ENCODE results near the gene RAD21L1.

The RAD21L1 gene

GRCh38 chr20:1224205-1224890 is 1.5 kb upstream of the RAD21L1 start:
- no peak overlapping the region for H3K4me3 ChIP-seq (replicated peaks in 1 of 2; ENCODE audit: low read depth in 2 of 2, low read length in 2 of 2)
- no peak for DNase-seq (ENCODE audit: low read depth in 2 of 2)
- TF ChIP-seq, protein P1, sequence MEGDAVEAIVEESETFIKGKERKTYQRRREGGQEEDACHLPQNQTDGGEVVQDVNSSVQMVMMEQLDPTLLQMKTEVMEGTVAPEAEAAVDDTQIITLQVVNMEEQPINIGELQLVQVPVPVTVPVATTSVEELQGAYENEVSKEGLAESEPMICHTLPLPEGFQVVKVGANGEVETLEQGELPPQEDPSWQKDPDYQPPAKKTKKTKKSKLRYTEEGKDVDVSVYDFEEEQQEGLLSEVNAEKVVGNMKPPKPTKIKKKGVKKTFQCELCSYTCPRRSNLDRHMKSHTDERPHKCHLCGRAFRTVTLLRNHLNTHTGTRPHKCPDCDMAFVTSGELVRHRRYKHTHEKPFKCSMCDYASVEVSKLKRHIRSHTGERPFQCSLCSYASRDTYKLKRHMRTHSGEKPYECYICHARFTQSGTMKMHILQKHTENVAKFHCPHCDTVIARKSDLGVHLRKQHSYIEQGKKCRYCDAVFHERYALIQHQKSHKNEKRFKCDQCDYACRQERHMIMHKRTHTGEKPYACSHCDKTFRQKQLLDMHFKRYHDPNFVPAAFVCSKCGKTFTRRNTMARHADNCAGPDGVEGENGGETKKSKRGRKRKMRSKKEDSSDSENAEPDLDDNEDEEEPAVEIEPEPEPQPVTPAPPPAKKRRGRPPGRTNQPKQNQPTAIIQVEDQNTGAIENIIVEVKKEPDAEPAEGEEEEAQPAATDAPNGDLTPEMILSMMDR (IDR thresholded peaks at IDR 0.05; ENCODE audit: low read depth, low read length): no peak

- TF ChIP-seq, protein P1 (IDR thresholded peaks at IDR 0.05; ENCODE audit: low read depth, low read length): no peak
- DNase-seq (ENCODE audit: low read depth in 2 of 2): peak in 1 of 2 donors; percentile 8
- peak overlapping the region; percentile 42 to 52 for H3K4me3 ChIP-seq (replicated peaks in 1 of 2; ENCODE audit: low read depth in 2 of 2, low read length in 2 of 2)
Observed at GRCh38 chr20:1225263-1225782, 521 bp upstream of the RAD21L1 start.

GRCh38 chr20:1229541-1229940 is 3.7 kb downstream of the RAD21L1 start:
- DNase-seq (ENCODE audit: low read depth in 2 of 2): no peak
- TF ChIP-seq, protein P1 (IDR thresholded peaks at IDR 0.05; ENCODE audit: low read depth, low read length): no peak
- H3K4me3 ChIP-seq (replicated peaks in 1 of 2; ENCODE audit: low read depth in 2 of 2, low read length in 2 of 2): no peak overlapping the region

DNA sequence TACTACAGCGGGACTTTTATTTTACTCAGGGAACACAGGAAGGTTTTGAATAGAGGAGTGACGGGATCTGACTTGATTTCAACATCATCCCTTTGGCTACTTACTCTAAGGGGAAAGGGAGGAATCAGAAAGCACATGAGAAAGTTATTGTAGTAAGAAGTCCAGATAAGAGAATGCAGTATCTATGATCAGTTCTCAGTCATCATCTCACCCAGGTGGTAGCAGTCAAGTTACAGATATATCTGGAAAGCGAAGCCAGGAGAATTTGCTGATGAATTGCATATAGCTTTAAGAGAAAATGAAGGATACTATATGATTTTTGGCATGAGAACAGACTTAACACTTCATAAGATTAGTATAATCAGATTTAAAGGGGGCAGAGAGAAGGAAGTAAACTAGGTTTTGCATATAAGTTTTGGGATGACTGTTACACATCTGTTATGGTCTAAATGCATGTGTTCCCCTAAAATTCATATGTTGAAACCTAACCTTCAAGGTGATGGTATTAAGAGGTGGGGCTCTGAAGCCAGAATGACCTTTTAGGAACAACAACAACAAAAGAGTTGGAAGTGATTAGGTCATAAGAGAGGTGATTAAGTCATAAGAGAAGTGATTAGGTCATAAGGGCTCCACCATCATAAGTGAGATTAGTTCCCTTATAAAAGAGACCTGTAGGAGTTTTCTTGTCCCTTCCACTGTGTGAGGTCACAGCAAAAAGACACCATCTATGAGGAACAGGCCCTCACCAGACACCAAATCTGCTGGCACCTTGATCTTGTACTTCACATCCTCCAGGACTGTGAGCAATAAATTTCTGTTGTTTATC is 6.7 kb downstream of the RAD21L1 start:
- no peak for DNase-seq (ENCODE audit: low read depth in 2 of 2)
- TF ChIP-seq, protein P1 (IDR thresholded peaks at IDR 0.05; ENCODE audit: low read depth, low read length): no peak
- no peak overlapping the region for H3K4me3 ChIP-seq (replicated peaks in 1 of 2; ENCODE audit: low read depth in 2 of 2, low read length in 2 of 2)

DNA sequence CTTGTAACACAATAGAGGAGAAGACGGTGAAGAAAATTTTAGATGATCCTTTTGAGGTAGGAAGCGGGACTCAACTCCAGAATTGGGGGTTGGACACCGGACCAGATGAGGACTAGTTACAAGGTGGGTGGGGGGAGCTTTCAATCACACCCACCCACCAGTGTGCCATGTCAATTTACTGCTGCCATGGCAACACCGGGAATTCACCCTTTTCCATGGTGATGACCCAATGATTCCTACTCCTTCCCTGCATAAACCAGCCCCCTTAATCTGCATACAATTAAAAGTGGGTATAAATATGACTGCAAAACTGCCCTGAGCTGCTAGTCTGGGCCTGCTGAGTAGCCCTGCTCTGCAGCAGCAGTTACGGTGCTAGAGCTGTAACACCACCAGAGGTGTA is 14.7 kb downstream of the RAD21L1 start:
- no peak for DNase-seq (ENCODE audit: low read depth in 2 of 2)
- H3K4me3 ChIP-seq (replicated peaks in 1 of 2; ENCODE audit: low read depth in 2 of 2, low read length in 2 of 2): no peak overlapping the region
- TF ChIP-seq, protein P1 (IDR thresholded peaks at IDR 0.05; ENCODE audit: low read depth, low read length): no peak

DNA sequence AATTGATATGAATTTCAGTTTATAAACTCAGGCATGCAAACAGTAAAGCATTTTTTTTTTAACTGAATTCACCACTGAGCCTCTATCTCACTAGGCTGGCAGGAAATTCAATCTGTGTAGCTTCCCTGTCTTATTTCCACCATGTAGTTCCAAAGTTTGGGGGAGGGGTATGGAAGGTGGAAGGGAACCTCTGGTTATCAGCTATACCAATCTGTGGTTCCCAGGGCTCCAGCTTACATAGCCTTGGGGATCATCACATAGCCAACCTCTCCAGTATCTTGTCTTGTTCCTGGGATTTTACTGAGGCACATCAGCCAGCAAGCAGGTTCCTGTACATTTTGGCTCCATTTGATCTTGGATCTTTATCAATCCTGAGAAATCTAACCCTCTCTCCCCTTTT is 15.6 kb downstream of the RAD21L1 start:
- no peak overlapping the region for H3K4me3 ChIP-seq (replicated peaks in 1 of 2; ENCODE audit: low read depth in 2 of 2, low read length in 2 of 2)
- no peak for DNase-seq (ENCODE audit: low read depth in 2 of 2)
- TF ChIP-seq, protein P1 (IDR thresholded peaks at IDR 0.05; ENCODE audit: low read depth, low read length): no peak
